Subcutaneous abdominal adipose tissue (tissue), 5 donors: ENCODE data around the gene TAF4B.

Experiments
- H3K27ac ChIP-seq: one replicate; pipeline ENCODE4 v1.7.0; 2013; ENCODE audit warnings: low read depth, mild to moderate bottlenecking, inconsistent platforms, low read length, moderate library complexity
- H3K27me3 ChIP-seq, 5 donors: one replicate each; pipeline ENCODE4 v1.7.0; 2013; ENCODE audit warnings: low read length in 5 of 5, inconsistent platforms in 1 of 5; ENCODE audit not compliant: control insufficient read depth in 5 of 5, insufficient read depth in 4 of 5
- H3K36me3 ChIP-seq, 5 donors: one replicate each; pipeline ENCODE4 v1.7.0; 2013; ENCODE audit warnings: low read length in 5 of 5; ENCODE audit not compliant: control insufficient read depth in 5 of 5, insufficient read depth in 5 of 5
- H3K4me1 ChIP-seq, 5 donors: one replicate each; pipeline ENCODE4 v1.7.0; 2013; ENCODE audit warnings: low read length in 5 of 5, mild to moderate bottlenecking in 3 of 5, moderate library complexity in 1 of 5; ENCODE audit not compliant: control insufficient read depth in 5 of 5, insufficient read depth in 5 of 5
- H3K4me3 ChIP-seq, 5 donors: one replicate each; pipeline ENCODE4 v1.7.0; 2013; ENCODE audit warnings: low read length in 5 of 5, low read depth in 1 of 5
- H3K9ac ChIP-seq, 5 donors: one replicate each; pipeline ENCODE4 v1.7.0; 2013; ENCODE audit warnings: low read length in 5 of 5, mild to moderate bottlenecking in 4 of 5, moderate library complexity in 3 of 5
- H3K9me3 ChIP-seq, 5 donors: one replicate each; pipeline ENCODE4 v1.7.0; 2013; ENCODE audit warnings: low read length in 5 of 5; ENCODE audit not compliant: control insufficient read depth in 5 of 5
- donor health status: healthy.
- donor health status: healthy.
- donor health status: healthy.
- donor health status: healthy.
- donor health status: healthy.

Gene TAF4B

DNA sequence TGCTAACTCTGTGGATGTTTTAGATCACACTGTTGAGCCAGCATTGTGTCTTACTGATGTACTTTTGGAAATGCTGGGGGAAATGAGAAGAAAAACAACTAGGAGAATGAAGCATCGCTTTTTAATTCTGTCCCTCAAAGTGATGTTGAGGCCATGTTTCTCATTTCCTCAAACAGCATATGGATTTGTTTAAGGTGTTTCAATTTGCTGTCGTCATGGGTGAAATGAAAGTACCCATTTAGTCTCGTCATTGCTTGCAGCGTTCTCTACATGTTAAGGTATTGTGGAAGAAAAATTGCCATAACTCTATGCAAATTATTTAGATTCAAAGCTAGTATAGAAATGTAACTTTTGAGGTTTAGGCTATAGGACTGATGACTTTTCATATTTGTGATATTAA lies 170.8 kb downstream of the TAF4B start:
- no peaks in the 10 kb centered on the region for H3K36me3 ChIP-seq
- no peak overlapping the region for H3K9ac ChIP-seq
- no peak overlapping the region for H3K4me3 ChIP-seq
- no peak overlapping the region for H3K27ac ChIP-seq
- no peaks in the 10 kb centered on the region for H3K9me3 ChIP-seq
- no peaks in the 10 kb centered on the region for H3K27me3 ChIP-seq
- peaks cover 0 to 12% (median 3%) of the 10 kb centered on the region in 5 donors for H3K4me1 ChIP-seq

DNA sequence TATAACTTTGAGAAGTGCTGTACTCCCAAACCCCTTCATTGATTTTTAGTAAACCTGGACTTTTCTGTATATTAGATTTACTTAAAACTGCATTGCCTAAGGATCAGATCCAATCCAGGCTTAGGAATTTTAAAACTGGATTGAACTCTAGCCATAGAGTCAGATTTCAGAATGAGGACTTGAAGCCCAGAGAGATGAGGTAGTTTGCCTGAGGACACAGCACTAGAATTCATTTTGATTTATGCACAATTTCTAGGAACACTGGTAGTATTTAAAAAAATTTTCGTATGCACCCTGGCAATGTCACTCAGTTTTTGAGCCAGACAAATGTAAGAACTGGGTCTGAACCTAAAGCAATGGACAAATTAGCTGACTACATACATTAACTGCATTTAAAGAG lies 177.2 kb downstream of the TAF4B start:
- H3K36me3 ChIP-seq, result no peaks in the 10 kb centered on the region
- no peaks in the 10 kb centered on the region for H3K27me3 ChIP-seq
- no peak overlapping the region for H3K27ac ChIP-seq
- no peaks in the 10 kb centered on the region for H3K4me1 ChIP-seq
- H3K9ac ChIP-seq, result no peak overlapping the region
- H3K4me3 ChIP-seq, result no peak overlapping the region
- H3K9me3 ChIP-seq, result no peaks in the 10 kb centered on the region

DNA sequence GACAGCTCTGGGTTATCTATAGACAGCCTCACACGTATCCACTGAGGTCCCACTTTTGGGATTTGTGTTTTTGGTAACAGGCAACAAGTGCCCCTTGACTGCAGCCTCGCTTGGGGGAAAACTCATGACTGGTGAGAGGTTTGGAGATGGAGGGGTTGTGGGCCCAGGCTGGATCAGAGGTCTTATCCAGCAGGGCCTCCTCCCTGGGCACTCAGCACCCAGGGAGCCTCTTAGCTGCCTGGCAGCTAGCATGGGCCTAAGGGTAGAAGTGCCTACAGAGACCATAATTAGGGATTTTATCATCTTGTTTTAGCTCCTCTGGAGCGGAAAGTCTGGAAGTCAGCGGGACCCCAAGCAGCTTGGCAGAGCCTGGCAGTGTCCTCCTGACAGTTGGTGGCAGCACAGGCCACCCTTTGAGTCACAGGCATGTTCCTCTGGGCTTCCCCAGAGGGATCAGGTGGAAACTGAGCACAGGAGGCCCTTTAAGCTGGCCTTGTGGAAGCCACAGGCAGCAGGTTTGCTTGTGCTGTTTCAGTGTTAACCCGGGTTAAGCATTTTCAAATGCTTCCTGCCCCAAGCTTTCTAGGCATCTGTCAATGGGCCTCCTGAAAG lies 179.1 kb downstream of the TAF4B start:
- Histone ChIP-seq H3K4me3 (no peak overlapping the region), H3K4me1 (no peaks in the 10 kb centered on the region), H3K9ac (no peak overlapping the region), H3K9me3 (no peaks in the 10 kb centered on the region), H3K27me3 (no peaks in the 10 kb centered on the region), H3K27ac (no peak overlapping the region), H3K36me3 (no peaks in the 10 kb centered on the region)

DNA sequence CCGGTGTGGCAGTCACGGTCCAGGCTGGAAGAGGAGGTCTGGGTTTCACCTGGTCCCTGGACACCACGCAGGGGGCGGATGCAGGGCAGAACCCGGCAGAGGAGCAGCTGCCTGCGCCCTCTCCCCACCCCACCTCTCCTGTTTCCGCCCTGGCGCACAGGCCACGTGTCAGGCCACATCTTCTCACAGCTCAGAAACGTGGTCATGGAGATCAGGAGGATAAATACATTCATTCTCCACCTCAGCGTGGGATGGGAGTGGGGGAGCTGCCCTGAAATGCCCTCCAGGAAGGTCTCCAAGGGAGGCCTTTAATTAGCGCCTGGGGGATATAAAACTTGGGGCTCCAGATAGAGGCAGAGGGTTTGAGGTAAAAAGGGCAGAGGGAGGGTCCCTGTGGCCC lies 180.1 kb downstream of the TAF4B start:
- Histone ChIP-seq H3K27ac (no peak overlapping the region), H3K27me3 (no peaks in the 10 kb centered on the region), H3K9me3 (no peaks in the 10 kb centered on the region), H3K36me3 (no peaks in the 10 kb centered on the region), H3K9ac (no peak overlapping the region), H3K4me1 (no peaks in the 10 kb centered on the region), H3K4me3 (no peak overlapping the region)

DNA sequence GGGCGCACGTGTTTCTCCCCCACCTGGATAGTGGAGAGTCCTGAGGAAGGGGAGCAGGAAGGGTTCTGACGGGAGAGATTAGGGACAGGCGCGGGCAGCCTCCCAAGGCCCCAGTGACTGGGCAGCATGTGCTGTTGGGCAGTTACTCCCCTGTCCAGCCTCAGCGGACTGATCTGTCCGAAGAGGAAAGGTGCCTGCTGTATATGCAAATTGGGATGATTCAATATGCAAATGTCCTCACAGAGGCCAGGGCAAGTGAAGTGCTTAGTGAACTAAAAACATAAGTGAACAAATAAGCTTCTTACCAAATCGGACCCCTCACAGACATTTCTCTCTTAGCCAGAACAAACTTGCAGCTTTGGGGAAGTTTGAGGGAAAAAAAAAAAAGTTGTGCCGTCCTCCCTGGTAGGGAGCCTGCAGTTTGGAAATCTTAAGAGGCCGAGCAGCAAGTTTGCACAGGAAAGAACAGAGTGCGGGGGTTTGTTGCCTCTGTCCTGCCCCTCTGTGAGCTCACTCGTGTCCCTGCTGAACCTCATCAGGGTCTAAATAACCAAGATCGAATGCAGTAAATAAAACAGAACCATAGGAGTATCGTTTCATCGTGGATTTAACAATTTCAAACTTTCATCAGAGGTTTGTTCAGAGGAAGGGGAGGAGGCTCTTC lies 180.7 kb downstream of the TAF4B start:
- H3K27ac ChIP-seq, result no peak overlapping the region
- H3K4me3 ChIP-seq, result no peak overlapping the region
- H3K9ac ChIP-seq, result no peak overlapping the region
- H3K36me3 ChIP-seq, result no peaks in the 10 kb centered on the region
- H3K27me3 ChIP-seq, result no peaks in the 10 kb centered on the region
- H3K4me1 ChIP-seq, result no peaks in the 10 kb centered on the region
- H3K9me3 ChIP-seq, result no peaks in the 10 kb centered on the region

DNA sequence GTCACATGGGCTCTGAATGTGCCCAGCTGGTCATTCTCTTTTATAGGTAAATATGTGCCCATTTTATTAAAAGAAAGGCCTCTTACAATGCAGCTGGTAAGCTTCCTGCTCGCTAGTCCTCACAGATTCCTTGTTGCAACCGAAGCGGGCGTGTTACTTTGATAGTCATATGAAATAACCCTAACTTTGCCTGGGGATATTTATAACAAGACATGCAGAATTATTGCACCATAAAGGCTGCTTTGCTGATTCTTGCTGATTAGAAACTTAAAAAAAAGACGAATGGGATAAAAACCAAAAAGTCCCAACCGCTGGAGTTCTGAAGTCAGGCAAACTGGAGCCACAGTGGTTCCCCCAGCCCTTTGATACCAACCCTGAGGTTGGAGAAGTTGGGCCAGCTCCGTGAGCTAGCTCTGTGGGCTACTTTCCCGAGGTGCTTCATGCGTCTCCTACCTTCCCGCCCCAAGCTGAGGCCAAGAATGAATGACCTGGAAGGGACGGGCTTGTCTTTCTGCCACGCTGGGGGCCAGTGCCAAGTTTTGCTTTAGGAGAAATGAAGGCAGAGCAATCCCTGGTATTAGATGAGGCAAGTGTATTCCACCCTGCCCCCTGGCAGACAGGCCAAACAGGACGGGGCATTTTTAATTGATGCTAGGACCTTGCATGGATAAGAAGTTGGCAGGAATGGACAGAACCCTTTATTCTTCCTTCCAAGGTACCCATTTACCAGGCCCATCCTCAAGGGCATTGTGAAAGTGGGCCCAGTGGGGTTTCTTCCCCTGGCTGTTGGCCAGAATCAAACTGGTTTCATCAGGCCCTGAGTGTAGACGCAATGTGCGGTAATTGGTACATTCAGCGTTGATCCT lies 181.7 kb downstream of the TAF4B start:
- no peaks in the 10 kb centered on the region for H3K9me3 ChIP-seq
- H3K4me3 ChIP-seq, result no peak overlapping the region
- no peaks in the 10 kb centered on the region for H3K27me3 ChIP-seq
- no peaks in the 10 kb centered on the region for H3K4me1 ChIP-seq
- no peak overlapping the region for H3K27ac ChIP-seq
- no peaks in the 10 kb centered on the region for H3K36me3 ChIP-seq
- H3K9ac ChIP-seq, result no peak overlapping the region

DNA sequence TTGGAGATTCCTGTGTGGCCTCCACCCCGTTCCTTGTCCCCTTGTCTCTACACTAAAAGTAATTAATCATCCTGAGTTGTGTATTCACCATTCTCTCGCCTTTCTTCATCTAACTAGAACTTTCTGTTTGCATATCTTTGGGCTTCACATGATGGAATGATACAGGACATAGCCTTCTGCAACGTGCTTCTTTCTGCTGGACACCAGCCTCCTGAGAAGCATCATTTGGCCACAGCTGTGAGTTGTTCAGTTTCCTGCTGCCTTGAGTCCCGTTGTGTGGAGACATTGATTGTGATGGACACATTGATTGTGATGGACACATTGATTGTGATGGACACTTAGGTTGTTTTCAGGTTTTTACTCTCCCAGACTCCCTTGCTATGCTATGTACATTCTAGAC lies 182.8 kb downstream of the TAF4B start:
- Histone ChIP-seq H3K36me3 (no peaks in the 10 kb centered on the region), H3K9ac (no peak overlapping the region), H3K4me3 (no peak overlapping the region), H3K9me3 (no peaks in the 10 kb centered on the region), H3K4me1 (no peaks in the 10 kb centered on the region), H3K27me3 (no peaks in the 10 kb centered on the region), H3K27ac (no peak overlapping the region)

DNA sequence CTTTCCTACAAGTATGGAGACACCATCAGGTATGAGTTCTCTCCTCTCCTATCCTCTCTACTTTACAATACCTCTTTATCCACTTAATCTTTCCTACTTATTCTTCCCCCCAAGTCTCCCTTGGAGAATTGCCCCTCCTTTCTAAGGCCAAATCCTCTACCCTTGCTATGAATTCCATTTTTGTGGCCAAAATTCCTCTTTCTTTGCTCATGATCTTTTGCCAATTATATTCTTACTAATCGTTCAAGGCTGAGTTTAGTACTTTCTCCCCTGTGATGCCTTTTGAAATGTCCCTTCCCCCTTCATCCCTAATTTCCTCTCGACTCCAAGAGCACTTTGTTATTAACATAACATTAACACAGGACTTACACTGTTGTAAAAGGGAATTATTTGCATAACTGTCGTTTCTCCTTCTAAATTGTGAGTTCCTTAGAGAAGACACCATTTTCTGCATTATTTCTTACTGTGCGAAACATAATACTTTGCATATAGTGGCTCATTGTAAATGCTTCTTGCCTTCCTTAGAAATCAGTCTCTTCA lies 188.7 kb downstream of the TAF4B start:
- no peaks in the 10 kb centered on the region for H3K9me3 ChIP-seq
- H3K27ac ChIP-seq, result no peak overlapping the region
- H3K9ac ChIP-seq, result no peak overlapping the region
- no peaks in the 10 kb centered on the region for H3K36me3 ChIP-seq
- no peak overlapping the region for H3K4me3 ChIP-seq
- H3K4me1 ChIP-seq, result peaks cover 0 to 1% (median 0%) of the 10 kb centered on the region in 5 donors
- no peaks in the 10 kb centered on the region for H3K27me3 ChIP-seq

DNA sequence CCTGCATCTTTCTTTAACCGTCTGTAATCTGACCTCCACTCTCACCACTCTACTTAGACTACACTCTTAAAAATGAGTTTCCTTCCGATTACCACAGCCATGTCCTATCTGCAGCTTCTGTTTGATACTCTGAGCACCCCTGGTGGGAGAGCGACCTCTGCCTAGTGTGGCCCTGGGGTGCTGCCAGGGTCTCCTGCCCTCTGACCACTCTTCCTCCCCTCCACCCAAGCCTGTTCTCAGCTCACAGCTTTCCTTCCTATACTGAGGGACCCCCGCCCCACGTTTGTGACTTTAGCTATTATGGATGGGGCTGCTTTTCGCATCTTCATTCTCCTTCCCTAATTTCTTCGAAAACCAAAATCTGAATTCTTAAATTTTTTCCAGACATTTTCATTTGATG lies 189.4 kb downstream of the TAF4B start:
- Histone ChIP-seq H3K9me3 (no peaks in the 10 kb centered on the region), H3K4me3 (no peak overlapping the region), H3K27me3 (no peaks in the 10 kb centered on the region), H3K36me3 (no peaks in the 10 kb centered on the region), H3K27ac (no peak overlapping the region), H3K9ac (no peak overlapping the region), H3K4me1 (peaks cover 0 to 3% (median 0%) of the 10 kb centered on the region in 5 donors)

DNA sequence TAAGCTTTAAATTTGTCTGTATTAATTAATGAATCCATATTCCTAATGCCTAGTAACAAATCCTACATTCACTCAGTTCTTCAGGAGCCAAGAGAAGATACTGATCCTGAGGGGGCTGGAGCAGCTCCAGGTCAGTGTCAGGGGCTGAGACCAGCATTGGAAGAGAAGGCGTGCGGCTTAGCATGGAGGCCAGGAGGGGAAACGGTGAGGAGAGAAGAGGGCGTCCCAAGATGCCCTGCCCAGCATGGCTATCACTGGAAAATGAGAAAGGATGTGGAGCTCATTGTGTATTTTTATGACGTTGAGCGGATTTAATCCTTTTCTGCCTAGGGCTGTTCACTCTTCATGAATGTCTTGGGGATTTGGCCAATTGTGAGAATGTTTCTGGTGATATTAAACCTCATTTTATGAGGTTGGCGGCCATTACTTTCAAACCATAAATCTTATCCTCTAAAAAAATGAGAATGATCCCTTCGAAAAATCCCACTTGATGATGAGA lies 190.5 kb downstream of the TAF4B start:
- Histone ChIP-seq H3K9me3 (no peaks in the 10 kb centered on the region), H3K27me3 (no peaks in the 10 kb centered on the region), H3K4me1 (peaks cover 0 to 3% (median 0%) of the 10 kb centered on the region in 5 donors), H3K4me3 (no peak overlapping the region), H3K27ac (no peak overlapping the region), H3K9ac (no peak overlapping the region), H3K36me3 (no peaks in the 10 kb centered on the region)
